ENCODE measurements around the gene PRRT1.

Gene PRRT1

DNA sequence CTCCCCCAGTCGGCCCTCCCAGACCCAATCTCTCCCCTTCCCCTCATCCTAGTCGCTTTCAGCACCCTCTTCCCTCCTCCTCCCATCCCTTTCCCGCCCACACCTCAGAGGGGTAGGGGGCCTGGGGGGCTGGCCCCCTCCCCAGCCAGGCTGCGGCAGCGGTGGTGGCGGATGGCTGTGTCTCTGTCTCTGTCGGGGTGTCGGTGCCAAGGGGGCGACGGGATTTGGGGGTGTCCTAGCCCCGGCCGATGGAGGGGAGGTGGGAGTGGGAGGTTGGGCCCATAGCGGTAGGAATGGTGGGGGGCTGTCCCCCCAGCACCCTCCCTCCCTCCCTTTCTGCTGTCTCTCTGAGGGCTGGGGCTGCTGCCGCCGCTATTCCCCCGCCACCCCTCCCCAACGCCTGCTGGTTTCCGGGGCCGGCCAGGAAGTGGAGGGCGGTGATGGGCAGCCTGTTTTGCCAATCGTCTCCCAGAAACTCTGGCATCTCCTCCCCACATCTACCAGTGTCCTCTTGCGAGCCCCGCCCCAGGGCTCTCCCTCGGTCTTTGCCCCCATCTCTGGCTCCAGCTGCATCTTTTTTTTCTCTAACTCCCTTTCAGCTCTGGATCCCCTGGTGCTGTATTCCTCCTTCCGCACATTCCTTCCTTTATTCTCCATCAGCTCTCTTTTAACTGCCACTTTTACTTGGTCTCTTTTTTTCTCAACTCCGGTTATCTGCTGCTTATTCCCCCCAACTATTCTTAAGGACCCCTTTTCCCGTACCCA, 24.2 kb upstream of the PRRT1 start, which contains the start of gene AGPAT1:
TSS of gene AGPAT1 (minus strand) at position 374 of the 765 bp plus-strand sequence. CDS start 4,588 bp downstream, outside the sequence.
- DNase-seq (ENCODE audit: low read depth in 2 of 2) = peak; percentile 96

GRCh38 chr6:32175322-32175710, 23.6 kb upstream of the PRRT1 start:
- no peak for DNase-seq (ENCODE audit: low read depth in 2 of 2)

- DNase-seq (ENCODE audit: low read depth in 2 of 2) = no peak
Measured at GRCh38 chr6:32174416-32174815, 22.7 kb upstream of the PRRT1 start.

DNA sequence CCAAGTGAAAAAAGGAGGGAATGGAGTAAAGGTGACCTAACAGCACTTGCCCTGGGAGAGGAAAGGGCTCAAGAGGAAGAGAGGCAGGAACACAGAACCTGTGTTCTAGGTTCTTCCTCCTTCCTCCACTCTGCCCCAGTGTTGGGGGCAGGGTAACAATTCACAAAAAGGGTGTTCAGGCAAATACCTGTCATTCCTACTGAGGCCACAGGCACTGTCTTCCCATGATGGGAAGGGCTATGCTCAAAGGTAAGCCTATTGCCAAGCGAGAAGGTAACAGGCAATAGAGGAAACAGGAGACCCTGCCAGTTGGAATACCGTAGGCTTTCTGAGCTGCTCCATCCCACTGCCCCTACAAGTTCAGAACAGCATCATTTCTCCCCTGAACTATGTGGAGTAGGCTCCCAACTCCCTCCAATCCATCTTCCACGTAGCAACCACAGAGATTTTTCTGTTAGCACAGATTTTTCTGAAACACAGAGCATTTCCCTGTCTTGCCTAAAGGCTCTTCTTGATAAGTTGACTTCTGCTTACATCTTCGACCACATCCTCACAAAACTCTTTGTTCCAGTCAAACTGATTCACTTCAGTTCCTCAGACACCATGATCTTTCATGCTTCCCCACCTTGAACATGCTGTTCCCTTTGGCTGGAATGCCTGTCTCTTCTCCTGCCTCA, 21.4 kb upstream of the PRRT1 start:
- no peak for DNase-seq (ENCODE audit: low read depth in 2 of 2)

GRCh38 chr6:32171234-32171633, 19.5 kb upstream of the PRRT1 start:
- DNase-seq (ENCODE audit: low read depth in 2 of 2) = no peak

GRCh38 chr6:32170294-32170693, 18.6 kb upstream of the PRRT1 start:
- DNase-seq (ENCODE audit: low read depth in 2 of 2) = no peak

GRCh38 chr6:32168807-32169591, 17.3 kb upstream of the PRRT1 start:
- DNase-seq (ENCODE audit: low read depth in 2 of 2) = no peak

DNA sequence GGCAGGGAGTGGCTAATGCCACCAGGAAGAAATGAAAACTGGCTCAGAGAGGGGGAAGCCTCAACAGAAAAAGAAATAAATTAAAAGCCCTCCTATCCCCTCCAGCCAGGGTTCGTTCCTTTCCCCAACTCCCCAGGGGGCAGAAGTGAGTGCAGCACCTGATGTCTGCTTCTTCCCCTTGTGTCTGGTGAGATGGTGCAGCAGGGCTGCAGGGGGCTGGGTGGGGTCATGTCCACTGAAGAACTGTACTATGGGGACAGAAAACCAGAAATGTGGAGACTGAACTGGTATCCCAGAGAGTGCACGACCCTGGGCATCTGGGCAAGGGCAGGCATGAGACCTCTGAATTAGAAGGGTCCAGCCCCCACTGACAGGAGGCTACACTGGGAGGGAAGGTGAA, 16.6 kb upstream of the PRRT1 start:
- DNase-seq (ENCODE audit: low read depth in 2 of 2) = no peak

DNA sequence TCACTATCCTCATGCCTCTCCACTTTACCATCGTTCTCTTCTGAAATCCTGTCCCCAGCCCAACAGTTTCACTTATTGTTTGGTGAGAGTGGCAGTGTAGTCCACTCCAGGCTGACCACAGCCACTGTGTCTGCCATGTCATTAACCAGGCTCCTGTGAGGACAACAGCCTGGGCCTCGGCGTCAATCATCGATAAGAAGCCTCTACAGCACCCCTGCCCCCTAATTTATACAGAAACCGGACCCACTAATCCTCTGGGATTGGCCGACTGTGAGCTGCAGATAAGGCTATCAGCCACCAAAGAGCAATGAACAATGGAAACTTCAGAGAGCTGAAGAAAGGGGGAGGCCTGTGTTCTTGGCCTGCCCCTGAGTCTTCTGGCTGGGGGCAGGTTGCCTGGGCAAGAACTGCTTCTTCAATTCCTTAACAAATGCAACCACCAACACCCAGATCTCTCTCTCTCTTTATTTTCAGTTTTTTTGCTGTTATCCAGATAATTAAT, 16.1 kb upstream of the PRRT1 start:
- DNase-seq (ENCODE audit: low read depth in 2 of 2) = no peak

GRCh38 chr6:32167154-32167760, 15.5 kb upstream of the PRRT1 start:
- DNase-seq (ENCODE audit: low read depth in 2 of 2) = no peak

GRCh38 chr6:32166411-32167061, 14.8 kb upstream of the PRRT1 start:
- DNase-seq (ENCODE audit: low read depth in 2 of 2) = no peak

GRCh38 chr6:32164295-32164694, 12.6 kb upstream of the PRRT1 start, which contains the start of gene EGFL8:
EGFL8 (plus strand) TSS chr6:32164595; CDS start chr6:32166166, 1,571 bp downstream.
- no peak for DNase-seq (ENCODE audit: low read depth in 2 of 2)

DNA sequence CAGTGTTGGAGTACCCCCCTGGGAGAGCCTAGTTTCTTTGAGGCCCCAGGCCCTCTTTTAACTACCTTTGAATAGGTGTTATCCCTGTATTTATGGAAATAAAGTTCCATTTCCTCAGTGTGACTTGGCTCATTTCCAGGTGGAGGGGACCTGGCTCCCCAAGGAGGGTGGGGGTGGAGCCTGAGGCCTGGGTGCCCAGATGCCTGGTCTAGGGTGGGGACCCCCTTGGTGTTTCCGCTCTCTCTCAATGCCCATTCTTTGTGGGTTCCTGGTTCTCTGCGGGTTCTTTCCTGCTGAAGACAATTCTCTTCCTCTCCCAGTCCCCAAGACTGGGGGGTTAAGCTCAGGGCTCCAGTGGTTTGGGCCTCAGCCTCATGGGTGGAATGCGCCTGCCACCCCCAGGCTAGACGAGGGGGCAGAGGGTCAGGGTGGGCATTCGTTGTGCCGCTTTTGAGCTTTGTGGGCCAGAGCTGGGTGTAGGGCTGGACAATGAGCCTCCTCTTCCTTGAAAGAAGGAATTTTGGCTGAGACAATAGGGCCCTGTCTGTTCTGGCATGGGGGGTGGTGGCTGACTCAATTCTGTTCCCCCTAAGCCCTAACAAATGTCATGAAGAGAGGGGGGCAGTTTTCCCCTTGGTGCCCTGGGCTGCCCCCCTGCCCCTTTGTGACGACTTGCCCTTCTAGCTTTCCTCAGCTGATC, 12.0 kb upstream of the PRRT1 start:
- no peak for DNase-seq (ENCODE audit: low read depth in 2 of 2)

DNA sequence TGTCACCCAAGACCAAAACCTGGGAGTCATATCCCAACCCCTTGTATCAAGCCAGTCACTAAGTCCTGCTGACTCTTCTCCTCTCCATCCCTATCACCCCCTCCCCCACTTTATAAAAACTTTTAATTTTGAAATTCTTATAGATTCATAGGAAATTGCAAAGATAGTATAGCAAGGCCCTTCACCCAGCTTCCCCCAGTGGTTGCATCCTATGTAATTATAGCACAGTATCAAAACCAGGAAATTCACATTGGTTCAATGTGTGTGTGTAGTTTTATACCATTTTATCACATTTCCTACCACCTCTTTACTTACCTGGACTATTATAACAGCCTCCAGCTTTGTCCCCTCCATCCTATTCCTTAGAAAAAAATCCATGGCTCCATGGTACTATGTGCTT, 6.3 kb upstream of the PRRT1 start:
- no peak for DNase-seq (ENCODE audit: low read depth in 2 of 2)

DNA sequence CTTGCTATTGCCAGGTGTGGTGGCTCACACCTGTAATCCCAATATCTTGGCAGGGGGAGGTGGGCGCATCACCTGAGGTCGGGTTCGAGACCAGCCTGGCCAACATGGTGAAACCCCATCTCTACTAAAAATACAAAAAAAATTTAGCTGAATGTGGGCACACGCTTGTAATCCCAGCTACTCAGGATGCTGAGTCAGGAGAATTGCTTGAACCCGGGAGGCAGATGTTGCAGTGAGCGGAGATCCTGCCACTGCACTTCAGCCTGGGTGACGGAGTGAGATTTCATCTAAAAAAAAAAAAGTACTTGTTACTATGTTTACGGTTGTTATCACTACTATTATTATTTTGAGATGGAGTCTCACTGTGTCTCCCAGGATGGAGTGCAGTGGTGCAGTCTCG, 5.2 kb upstream of the PRRT1 start:
- no peak for DNase-seq (ENCODE audit: low read depth in 2 of 2)

DNA sequence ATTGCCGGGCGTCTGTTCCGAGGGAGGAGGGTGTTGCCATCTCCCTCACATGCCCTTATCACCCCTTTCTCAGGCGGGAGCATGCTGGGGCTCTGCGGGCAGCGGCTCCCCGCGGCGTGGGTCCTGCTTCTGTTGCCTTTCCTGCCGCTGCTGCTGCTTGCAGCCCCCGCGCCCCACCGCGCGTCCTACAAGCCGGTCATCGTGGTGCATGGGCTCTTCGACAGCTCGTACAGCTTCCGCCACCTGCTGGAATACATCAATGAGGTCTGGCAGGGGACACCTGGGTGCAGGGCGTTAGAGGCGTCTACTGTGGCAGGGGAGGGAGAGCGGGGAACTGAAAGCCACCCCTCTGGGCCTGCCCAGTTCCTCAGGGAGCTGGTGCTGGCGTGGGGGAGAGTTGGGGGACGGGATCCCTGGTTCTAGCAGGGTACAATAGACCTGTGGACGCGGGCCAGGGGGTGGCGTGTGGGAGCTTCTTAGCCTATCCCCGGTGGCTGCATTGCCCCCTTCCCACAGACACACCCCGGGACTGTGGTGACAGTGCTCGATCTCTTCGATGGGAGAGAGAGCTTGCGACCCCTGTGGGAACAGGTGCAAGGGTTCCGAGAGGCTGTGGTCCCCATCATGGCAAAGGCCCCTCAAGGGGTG, 2.9 kb upstream of the PRRT1 start:
- no peak for DNase-seq (ENCODE audit: low read depth in 2 of 2)

GRCh38 chr6:32153564-32154513, 2.1 kb upstream of the PRRT1 start, which contains the start of gene PPT2:
PPT2 (plus strand) TSS chr6:32154141; CDS start chr6:32154595, 454 bp downstream.
- DNase-seq (ENCODE audit: low read depth in 2 of 2) = peak; percentile 84 to 86

GRCh38 chr6:32152769-32153563, 1.2 kb upstream of the PRRT1 start:
- no peak for DNase-seq (ENCODE audit: low read depth in 2 of 2)

Measured in fibroblast of skin of left biceps (primary cell).